ENCODE data around the gene RBMS1. TPM values are rescaled to one million over a fixed set of nuclear protein-coding genes. Genes with fewer than 3 reads are reported as not detected.

Gene RBMS1
- total RNA-seq, 1 donor from 2014 or later, result 73.7 TPM

DNA sequence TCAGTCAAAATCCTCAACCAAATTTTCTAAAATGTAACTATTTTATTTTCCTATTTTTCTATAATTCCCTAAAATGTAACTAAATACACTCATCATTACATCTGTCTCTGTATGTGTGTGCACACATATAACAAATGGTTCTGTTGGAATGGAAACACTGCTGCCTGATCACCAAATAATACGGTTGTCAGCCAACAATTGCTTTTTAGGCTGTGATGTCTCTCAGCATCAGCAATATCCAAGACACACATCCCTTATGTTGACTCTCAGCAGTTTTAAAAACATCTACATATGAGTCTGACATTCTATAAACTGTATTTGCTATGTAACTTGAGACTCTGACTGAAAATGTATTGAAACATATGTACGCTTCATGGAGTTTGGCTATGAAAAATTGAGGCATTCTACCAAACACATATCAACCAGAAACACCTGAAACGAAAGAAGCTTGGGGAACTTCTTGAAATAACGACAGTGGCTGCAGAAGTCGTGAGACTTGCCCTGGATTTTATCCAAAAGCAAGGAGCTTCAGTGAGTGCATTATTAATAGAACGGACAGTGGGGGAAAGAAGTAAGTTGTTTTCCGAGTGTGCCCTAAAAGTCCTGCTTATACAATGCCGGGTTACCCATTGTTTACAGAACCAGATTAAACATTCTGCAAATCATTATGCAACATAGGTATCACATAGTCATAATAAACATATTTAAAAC lies 183.3 kb downstream of the RBMS1 start:
- H3K27me3 Mint-ChIP-seq, result no peaks in the 10 kb centered on the region
- peaks cover 23% of the 10 kb centered on the region for H3K4me1 Mint-ChIP-seq (ENCODE audit: unreplicated experiment)
- no peak for DNase-seq (ENCODE audit: extremely low spot score, unreplicated experiment)
- no peak overlapping the region for H3K27ac Mint-ChIP-seq
- H3K9me3 Mint-ChIP-seq, result no peaks in the 10 kb centered on the region
- no peak overlapping the region for H3K4me3 Mint-ChIP-seq
- TF ChIP-seq, protein P1, sequence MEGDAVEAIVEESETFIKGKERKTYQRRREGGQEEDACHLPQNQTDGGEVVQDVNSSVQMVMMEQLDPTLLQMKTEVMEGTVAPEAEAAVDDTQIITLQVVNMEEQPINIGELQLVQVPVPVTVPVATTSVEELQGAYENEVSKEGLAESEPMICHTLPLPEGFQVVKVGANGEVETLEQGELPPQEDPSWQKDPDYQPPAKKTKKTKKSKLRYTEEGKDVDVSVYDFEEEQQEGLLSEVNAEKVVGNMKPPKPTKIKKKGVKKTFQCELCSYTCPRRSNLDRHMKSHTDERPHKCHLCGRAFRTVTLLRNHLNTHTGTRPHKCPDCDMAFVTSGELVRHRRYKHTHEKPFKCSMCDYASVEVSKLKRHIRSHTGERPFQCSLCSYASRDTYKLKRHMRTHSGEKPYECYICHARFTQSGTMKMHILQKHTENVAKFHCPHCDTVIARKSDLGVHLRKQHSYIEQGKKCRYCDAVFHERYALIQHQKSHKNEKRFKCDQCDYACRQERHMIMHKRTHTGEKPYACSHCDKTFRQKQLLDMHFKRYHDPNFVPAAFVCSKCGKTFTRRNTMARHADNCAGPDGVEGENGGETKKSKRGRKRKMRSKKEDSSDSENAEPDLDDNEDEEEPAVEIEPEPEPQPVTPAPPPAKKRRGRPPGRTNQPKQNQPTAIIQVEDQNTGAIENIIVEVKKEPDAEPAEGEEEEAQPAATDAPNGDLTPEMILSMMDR (conservative IDR thresholded peaks at IDR 0.05), result no peak
- H3K36me3 Mint-ChIP-seq, result peaks cover 31% of the 10 kb centered on the region

DNA sequence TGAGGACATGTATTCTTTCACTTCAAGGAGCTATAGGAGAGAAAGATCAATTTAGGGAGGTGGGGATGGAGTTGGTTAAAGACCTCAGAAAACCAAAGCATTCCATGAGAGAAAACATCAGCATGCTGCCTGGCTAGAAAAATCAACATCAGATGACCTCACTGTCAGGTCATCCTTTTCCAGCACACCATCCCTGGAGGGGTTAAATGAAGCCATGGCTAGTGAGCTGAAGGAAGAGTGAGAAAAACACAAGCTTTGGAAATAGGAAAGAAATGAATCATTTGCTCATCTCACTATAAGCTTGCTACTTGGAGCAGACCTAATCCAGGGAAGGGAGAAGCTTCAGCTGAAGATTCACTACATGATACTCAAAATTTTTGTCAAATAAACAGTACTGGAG lies 184.0 kb downstream of the RBMS1 start:
- peaks cover 21% of the 10 kb centered on the region for H3K4me1 Mint-ChIP-seq (ENCODE audit: unreplicated experiment)
- no peaks in the 10 kb centered on the region for H3K9me3 Mint-ChIP-seq
- H3K36me3 Mint-ChIP-seq, result peaks cover 30% of the 10 kb centered on the region
- TF ChIP-seq, protein P1 (conservative IDR thresholded peaks at IDR 0.05), result no peak
- H3K4me3 Mint-ChIP-seq, result no peak overlapping the region
- no peak for DNase-seq (ENCODE audit: extremely low spot score, unreplicated experiment)
- H3K27me3 Mint-ChIP-seq, result no peaks in the 10 kb centered on the region
- H3K27ac Mint-ChIP-seq, result peak overlapping the region; percentile 35

DNA sequence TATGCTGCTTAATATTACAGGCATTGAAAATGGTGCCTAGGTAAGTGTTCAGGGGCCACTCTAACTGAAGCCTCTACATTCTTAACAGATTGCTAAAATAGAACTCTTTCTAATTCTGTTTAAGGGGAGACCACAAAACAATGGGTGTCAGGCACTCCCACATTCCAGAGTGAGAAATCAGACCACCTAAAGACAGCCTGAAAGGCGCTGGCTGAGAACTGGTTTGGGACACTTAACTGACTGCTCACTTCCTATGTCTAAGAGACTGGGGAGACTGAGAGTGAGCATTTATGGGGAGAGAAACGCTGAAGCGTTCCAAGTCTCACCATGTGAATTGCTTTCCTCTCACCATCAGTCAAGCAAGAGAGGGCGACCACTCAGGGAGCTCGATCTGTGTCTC lies 184.7 kb downstream of the RBMS1 start:
- Mint-ChIP-seq H3K9me3 (no peaks in the 10 kb centered on the region), H3K36me3 (peaks cover 30% of the 10 kb centered on the region), H3K27ac (peak overlapping the region; percentile 35), H3K4me3 (no peak overlapping the region), H3K4me1 (ENCODE audit: unreplicated experiment) (peaks cover 20% of the 10 kb centered on the region), H3K27me3 (no peaks in the 10 kb centered on the region)
- no peak for DNase-seq (ENCODE audit: extremely low spot score, unreplicated experiment)
- TF ChIP-seq, protein P1 (conservative IDR thresholded peaks at IDR 0.05), result no peak

DNA sequence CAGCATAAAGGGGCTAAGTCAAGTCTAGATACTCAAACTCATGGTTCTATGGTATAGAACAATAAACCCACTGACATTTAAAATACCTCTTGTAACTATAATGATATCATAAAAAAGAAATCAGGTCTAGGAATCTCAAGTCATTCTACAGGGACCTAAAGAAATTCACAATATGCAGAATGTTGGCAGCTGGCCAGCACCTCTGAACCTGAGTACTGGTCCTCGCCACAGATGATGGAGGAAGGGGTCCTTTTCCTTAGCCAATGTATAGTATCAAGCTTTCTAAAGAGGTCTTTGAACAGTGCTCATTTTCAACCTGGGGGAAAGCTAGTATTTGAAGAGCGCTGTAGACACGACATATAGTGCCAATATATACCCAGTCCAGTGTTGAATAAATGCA lies 185.1 kb downstream of the RBMS1 start:
- H3K27ac Mint-ChIP-seq, result no peak overlapping the region
- H3K9me3 Mint-ChIP-seq, result no peaks in the 10 kb centered on the region
- H3K4me1 Mint-ChIP-seq (ENCODE audit: unreplicated experiment), result peaks cover 20% of the 10 kb centered on the region
- DNase-seq (ENCODE audit: extremely low spot score, unreplicated experiment), result no peak
- H3K36me3 Mint-ChIP-seq, result peaks cover 30% of the 10 kb centered on the region
- TF ChIP-seq, protein P1 (conservative IDR thresholded peaks at IDR 0.05), result no peak
- H3K4me3 Mint-ChIP-seq, result no peak overlapping the region
- no peaks in the 10 kb centered on the region for H3K27me3 Mint-ChIP-seq

DNA sequence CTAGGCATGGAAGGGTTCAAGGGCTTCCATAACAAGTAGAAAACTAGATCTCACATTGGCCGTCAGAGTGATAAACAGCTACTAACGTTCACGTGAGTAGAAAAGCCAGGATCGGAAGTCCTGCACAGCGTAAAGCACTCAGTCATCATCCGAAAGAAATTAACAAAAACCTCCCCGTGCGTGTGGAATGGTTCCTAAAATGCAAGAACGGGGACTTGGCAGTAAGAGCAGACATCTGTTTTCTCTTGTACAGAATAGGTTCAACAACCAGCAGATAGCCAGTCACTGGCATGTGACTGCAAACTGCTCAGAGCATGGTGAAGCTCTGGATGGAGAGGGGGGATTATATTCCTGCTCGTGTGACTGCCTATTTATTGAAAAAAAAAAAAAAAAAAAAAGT lies 186.6 kb downstream of the RBMS1 start:
- Mint-ChIP-seq H3K9me3 (no peaks in the 10 kb centered on the region), H3K27me3 (no peaks in the 10 kb centered on the region), H3K4me3 (no peak overlapping the region), H3K4me1 (ENCODE audit: unreplicated experiment) (peaks cover 20% of the 10 kb centered on the region), H3K27ac (no peak overlapping the region), H3K36me3 (peaks cover 37% of the 10 kb centered on the region)
- DNase-seq (ENCODE audit: extremely low spot score, unreplicated experiment), result no peak
- TF ChIP-seq, protein P1 (conservative IDR thresholded peaks at IDR 0.05), result no peak

Data from type B pancreatic cell (in vitro differentiated cells).